ENCODE data around the gene SAP30BP. TPM values are rescaled to one million over a fixed set of nuclear protein-coding genes. Genes with fewer than 3 reads are reported as not detected.

Gene SAP30BP
- total and polyA plus RNA-seq, 2 donors from 2014 or later = 62.9 to 95.1 TPM

DNA sequence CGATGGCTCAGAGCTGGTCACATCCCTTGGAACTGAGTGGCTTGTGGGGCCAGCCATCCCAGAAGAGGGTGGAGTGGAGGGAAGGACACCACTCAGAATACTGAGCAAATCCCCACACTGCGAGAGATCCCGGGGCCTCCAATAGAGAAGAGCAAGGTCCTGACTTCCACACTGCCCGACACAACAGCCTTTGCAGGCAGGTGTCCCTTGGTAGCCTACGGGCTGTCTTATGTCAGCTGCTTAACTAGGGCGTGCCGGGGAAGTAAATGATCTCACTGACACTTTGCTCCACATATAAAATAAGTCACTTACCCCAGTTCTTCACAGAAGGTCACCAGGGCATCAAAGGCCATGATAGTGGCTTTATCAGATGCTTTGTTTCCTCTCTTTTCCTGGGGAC lies 16.3 kb upstream of the SAP30BP start:
- FAIRE-seq (no peak), DNase-seq (peak in 1 of 5 donors; percentile 40)
- Histone ChIP-seq H3K9ac (ENCODE audit: low read length in 3 of 3) (no peak overlapping the region), H3K27me3 (ENCODE audit: control insufficient read depth, insufficient read depth, low read length) (no peaks in the 10 kb centered on the region), H3K27ac (ENCODE audit: low read depth in 2 of 2, low read length in 2 of 2) (no peak overlapping the region), H3K36me3 (ENCODE audit: control insufficient read depth in 2 of 3, insufficient read depth in 3 of 3, low read length in 3 of 3) (peaks cover 0 to 15% (median 15%) of the 10 kb centered on the region in 3 donors), H3K4me1 (ENCODE audit: control insufficient read depth in 2 of 3, insufficient read depth in 2 of 3, low read depth in 1 of 3, low read length in 3 of 3) (peaks cover 0 to 11% (median 8%) of the 10 kb centered on the region in 3 donors), H3K9me3 (ENCODE audit: control insufficient read depth in 2 of 3, insufficient read depth in 1 of 3, low read length in 3 of 3) (no peaks in the 10 kb centered on the region), H3K4me3 (ENCODE audit: low read length in 3 of 3) (no peak overlapping the region)
- no peak for TF ChIP-seq CTCF (IDR thresholded peaks at IDR 0.05; ENCODE audit: borderline replicate concordance, extremely low read depth, insufficient read depth)
- intact Hi-C loops (cut with DNase I) = no loop called here

DNA sequence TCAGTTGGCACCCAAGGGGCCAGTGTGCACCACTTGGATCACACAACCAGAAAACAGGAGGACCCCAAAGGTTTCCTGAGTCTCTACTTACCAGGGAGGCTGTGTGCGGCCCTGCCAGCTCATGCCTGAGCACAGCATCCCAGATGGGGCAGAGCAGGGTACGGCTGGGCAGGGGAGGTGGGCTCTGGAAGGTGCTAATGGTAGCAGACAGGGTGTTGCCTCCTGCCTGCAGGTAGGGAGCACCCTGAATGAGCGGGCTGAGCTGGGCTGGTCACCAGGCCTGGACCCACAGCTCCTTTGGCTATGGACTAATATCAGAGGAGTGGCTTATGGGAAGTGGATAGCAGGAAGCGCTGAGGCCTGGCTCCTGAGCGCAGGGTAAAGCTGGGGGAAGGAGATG lies 14.8 kb upstream of the SAP30BP start:
- Histone ChIP-seq H3K4me1 (ENCODE audit: control insufficient read depth in 2 of 3, insufficient read depth in 2 of 3, low read depth in 1 of 3, low read length in 3 of 3) (no peaks in the 10 kb centered on the region), H3K9ac (ENCODE audit: low read length in 3 of 3) (no peak overlapping the region), H3K9me3 (ENCODE audit: control insufficient read depth in 2 of 3, insufficient read depth in 1 of 3, low read length in 3 of 3) (no peaks in the 10 kb centered on the region), H3K27ac (ENCODE audit: low read depth in 2 of 2, low read length in 2 of 2) (no peak overlapping the region), H3K36me3 (ENCODE audit: control insufficient read depth in 2 of 3, insufficient read depth in 3 of 3, low read length in 3 of 3) (peaks cover 2 to 20% (median 15%) of the 10 kb centered on the region in 3 donors), H3K4me3 (ENCODE audit: low read length in 3 of 3) (no peak overlapping the region), H3K27me3 (ENCODE audit: control insufficient read depth, insufficient read depth, low read length) (no peaks in the 10 kb centered on the region)
- FAIRE-seq (no peak), DNase-seq (peak in 1 of 5 donors; percentile 55)
- intact Hi-C loops (cut with DNase I) = no loop called here
- no peak for TF ChIP-seq CTCF (IDR thresholded peaks at IDR 0.05; ENCODE audit: borderline replicate concordance, extremely low read depth, insufficient read depth)

GRCh38 chr17:75652934-75653549 lies 14.1 kb upstream of the SAP30BP start:
- H3K9ac ChIP-seq (ENCODE audit: low read length in 3 of 3) = no peak overlapping the region
- H3K4me3 ChIP-seq (ENCODE audit: low read length in 3 of 3) = no peak overlapping the region
- no peak for FAIRE-seq
- H3K27me3 ChIP-seq (ENCODE audit: control insufficient read depth, insufficient read depth, low read length) = no peaks in the 10 kb centered on the region
- no peaks in the 10 kb centered on the region for H3K9me3 ChIP-seq (ENCODE audit: control insufficient read depth in 2 of 3, insufficient read depth in 1 of 3, low read length in 3 of 3)
- TF ChIP-seq CTCF (IDR thresholded peaks at IDR 0.05; ENCODE audit: borderline replicate concordance, extremely low read depth, insufficient read depth) = peak; percentile 55
- intact Hi-C loops (cut with DNase I) = no loop called here
- no peak overlapping the region for H3K27ac ChIP-seq (ENCODE audit: low read depth in 2 of 2, low read length in 2 of 2)
- H3K36me3 ChIP-seq (ENCODE audit: control insufficient read depth in 2 of 3, insufficient read depth in 3 of 3, low read length in 3 of 3) = peaks cover 2 to 22% (median 15%) of the 10 kb centered on the region in 3 donors
- H3K4me1 ChIP-seq (ENCODE audit: control insufficient read depth in 2 of 3, insufficient read depth in 2 of 3, low read depth in 1 of 3, low read length in 3 of 3) = no peaks in the 10 kb centered on the region
- peak in 2 of 5 donors; percentile 60 to 64 for DNase-seq

Data from kidney (tissue), 14 donors.